NCI-H345 treated with DMSO at 0.1 percent for 48 hours (cell line): ENCODE measurements around the gene BAHD1.

ENCODE experiments used
- DNase-seq: peaks from one replicate; lab custom pipeline; 2025; ENCODE audit not compliant: unreplicated experiment; lab: John Stamatoyannopoulos, UW

Gene BAHD1

DNA sequence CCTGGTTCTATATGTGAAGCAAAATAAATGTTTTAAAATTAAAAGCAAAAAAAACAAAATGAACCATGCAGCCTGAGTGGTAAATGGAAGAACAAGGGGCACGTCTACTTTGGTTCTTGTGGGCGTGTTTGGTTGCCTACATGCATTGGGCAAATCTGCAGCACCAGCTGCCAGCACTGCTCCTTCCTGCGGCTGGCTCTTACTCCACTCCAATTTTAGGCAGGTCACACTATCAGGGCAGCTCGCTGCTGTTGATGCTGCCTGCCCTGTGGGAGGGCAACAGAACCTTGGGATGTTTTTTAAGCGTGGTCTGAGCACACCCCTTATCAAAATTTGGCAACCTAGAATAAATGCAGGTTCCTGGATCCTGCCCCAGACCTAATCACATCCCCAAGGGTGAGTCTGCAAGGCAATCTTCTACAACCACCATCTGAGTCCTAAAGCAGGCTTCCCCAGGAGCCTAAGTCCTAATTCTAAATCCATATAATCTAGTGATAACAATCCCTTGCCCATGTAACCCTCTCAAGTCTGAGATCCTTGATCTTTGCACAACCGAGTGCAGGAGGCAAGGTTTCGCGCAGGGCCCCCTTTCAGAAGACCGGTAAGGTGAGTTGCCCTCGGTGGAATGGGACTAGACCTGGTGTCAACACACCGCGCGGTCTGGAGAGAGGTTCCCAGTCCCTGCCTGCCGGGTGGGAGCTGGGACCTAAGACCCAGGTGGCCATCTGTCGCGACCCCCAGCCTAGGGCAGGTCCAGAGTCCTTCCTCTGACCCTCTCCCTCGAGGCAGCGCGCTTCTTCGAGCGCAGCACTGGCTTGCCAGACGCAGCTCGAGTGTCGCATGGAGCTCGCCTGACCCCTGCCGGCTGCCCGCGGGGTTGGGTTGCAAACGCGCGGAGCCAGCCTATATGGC is 19.3 kb upstream of the BAHD1 start:
- DNase-seq: no peak

DNA sequence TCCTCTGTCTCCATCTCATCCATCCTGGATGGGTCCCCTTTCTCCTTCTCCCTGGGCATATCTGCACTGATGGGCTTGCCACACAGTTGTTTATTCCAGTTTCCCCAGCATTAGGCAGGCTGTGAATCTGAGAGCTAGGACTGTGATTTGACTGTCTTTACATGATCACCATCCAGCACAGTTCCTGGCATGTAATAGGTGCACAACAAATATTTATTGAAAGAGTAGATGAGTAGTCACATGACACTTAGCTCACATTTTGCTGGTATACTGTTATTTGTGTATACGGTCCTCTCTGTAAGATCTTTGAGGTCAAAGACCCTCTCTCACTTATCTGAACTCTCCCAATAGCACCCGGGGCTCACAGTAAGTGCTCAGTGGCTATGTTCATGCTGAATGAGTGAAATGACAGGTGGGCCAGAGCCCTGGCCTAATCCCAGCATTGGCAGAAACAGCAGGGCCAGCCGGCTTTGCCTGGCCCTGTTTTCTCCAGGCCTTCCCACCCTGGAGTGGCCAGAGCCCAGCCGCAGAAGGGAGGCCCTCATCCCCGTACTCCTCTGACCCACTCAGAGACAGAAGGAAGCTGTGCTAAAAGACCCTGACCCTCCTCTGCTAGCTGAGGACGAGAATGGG is 16.2 kb upstream of the BAHD1 start:
- no peak for DNase-seq

DNA sequence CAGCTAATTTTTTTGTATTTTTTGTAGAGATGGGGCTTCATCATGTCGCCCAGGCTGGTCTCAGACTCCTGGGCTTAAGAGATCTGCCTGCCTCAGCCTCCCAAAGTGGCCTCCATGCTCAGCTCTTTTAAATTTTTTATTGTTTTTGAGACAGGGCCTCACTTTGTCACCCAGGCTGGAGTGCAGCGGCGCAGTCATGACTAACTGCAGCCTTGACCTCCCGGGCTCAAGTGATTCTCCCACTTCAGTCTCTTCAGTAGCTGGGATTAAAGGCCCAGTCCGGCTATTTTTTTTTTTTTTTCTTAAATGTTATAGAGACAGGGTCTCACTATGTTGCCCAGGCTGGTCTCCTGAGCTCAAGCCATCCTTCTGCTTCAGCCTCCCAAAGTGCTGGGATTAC is 15.1 kb upstream of the BAHD1 start:
- DNase-seq: no peak

DNA sequence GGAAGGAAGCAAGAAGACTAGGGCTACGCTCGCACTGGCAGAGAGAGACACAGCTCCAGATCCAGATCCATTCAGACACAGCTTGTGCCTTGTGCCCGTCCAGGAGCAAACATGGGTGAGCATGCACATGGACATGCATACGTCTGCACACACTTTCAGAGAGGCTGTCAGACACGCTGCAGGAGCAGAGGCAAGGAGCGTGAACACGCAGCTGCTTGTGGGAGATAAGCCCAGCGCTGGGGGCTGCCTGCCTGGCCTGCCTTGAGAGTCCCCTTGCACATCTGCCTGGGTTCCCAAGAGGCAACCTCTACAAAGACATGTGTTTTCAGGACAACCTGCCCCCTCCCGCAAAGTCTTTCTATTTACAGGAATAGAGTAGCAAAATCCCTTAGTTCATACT is 13.6 kb upstream of the BAHD1 start:
- DNase-seq: no peak

DNA sequence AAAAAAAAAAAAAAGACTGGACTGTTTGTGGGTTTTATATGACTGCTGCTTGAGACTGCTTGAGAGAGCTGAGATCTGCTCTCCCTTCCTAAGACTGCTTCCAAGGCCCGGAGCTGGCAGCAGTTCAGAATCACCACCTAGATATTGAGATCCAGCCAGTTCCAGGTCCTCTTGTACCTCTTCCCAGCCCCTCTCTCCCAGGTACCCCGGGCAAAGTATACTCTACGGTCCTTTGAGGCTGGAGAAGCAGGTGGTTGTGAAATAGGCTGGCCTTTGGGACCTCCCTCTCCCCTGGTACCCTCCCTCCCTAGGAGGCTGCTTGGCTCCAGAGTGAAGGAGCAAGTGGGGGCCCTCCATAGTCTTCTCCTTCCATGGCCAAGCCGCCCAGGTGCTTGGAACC is 12.6 kb upstream of the BAHD1 start:
- DNase-seq: no peak

DNA sequence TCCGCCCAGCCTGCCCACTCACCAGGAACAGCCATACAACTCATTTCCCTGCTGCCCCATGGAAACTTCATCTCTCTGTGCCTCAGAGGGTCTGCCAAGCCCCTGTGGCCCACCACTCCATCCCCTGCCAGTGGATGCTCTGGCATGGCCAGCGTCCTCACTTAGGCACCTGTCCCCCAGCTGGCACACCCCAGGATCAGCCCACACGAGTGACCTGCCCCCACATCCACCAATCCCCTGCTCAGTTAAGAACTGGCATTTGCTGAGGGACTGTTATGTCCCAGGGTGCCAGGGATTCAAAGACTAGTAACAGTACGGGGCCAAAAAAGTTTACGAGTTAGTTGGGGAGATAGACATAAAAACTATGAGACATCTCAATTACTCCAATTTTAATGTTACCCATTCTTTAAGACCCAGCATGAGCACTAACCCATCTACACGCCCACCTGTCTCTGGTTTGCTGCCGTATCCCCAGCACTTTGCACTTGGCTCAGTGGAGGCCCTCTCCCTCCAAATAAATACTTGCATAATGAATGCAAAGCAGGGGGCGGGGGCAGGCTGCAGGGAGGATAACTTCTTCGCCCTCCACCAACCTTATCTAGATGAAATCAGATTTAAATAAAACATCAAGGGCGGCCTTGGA is 11.6 kb upstream of the BAHD1 start:
- DNase-seq: no peak

DNA sequence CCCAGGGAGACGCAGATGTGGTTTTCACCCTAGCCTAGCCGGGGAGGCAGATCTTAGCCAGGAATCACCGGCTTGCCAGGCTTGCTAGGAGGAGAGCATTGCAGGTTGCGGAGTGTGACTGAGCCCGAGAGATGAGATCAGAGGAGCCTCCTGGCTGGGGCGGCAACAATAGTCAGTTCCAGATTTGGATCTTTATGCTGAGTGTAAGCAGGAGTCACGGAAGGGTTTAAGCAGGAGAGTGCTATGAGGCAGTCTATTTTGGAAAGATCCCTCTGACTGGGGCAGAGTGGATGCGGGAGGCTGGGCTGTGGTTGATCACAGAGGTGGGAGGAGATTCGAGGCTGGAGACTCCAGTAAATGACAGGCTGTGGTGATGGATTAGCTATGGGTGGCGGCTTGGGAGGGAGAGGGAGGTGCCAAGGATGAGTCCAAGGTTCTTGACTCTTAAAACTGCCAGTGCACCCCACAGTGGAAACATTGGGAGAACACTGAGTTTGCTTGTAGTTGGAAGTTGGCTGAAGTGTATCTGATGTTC is 10.4 kb upstream of the BAHD1 start:
- no peak for DNase-seq

DNA sequence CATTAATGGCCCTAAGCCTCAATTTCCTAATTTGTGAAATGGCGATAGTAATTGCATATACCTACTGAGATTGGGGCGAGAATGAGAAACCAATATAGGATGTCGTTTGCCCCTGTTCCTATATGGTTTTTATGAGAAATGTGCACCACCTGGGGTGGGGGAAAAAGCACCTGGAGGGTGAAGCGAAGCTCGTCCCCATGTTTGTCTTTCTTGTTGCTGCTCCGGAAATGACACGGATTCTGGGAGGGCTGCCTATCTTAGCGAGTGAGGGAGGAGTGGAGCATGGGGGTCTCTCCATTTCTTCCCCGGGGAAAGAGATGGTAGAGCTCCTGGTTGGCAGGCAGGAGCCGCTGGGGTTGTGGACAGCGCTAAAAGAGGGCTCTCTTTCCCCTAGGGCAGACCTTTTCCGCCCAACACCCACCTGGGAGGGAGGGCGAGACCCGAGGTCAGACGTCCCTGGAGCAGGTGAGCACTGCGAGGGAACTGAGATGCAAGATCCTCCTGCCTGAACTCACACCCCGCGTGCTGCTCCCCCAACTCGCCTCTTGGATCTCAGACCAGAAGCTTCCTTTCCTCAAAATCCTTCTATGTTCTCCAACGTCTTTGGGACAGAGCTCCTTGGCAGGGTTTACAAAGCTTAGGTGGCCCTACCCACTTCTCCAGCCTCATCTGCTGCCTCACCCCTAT is 5.6 kb upstream of the BAHD1 start:
- no peak for DNase-seq

DNA sequence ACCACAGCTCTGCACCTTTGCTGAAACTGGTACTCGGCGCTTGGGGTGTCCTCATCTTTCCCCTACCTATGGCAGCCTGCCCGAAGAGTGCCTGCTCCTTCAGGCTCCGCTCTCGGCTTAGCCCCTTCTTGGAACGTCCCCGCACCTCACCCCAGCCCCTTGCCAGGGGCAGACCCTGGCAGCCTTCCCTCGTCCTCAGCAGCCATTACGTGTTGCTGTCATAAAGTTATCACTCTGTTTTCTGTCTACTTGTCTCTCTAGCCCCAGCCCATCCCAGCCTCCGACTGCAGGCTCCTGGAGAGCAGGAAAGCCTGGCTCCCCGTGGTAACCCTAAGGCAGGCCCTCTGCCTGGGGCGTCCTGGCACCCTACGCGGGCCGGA is 5.1 kb upstream of the BAHD1 start:
- DNase-seq: no peak

DNA sequence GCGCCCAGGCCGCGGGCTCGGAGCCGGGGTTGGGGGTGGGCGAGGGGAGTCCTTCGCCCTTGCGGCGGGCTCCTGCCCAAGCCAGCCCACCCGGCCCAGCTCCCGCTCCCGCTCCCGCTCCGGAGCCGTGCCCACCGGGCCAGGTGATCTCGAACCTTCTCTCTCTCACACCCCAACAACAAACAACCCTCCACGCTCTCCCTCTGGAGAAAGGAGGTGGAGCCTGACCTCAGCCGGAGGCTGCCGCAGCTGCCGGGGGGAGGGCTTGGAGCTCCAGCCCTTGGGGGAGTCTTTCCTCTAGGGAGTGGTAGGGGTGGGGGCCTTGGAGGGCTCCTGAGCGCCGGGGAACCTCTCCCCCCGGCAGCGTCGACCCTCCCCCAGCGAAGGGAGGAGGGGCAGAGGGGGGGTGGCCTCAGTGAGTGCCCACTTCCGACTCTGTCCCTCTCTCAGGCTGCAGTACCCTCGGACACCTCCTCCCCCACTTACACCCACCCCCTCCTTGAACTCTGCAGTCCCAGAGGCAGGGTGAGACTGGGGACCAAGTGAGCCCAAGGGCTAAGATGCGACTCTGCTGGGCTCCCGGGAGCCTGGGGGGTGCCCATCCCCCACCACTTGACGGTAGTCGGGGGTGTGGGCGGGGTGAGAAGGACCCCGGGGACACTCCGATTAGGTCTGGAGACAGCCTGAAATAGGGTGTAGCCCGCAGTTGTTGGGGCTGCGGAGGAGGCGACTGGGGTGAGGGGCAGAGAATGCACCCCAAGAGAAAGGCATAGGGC is 4.4 kb upstream of the BAHD1 start:
- DNase-seq: no peak

DNA sequence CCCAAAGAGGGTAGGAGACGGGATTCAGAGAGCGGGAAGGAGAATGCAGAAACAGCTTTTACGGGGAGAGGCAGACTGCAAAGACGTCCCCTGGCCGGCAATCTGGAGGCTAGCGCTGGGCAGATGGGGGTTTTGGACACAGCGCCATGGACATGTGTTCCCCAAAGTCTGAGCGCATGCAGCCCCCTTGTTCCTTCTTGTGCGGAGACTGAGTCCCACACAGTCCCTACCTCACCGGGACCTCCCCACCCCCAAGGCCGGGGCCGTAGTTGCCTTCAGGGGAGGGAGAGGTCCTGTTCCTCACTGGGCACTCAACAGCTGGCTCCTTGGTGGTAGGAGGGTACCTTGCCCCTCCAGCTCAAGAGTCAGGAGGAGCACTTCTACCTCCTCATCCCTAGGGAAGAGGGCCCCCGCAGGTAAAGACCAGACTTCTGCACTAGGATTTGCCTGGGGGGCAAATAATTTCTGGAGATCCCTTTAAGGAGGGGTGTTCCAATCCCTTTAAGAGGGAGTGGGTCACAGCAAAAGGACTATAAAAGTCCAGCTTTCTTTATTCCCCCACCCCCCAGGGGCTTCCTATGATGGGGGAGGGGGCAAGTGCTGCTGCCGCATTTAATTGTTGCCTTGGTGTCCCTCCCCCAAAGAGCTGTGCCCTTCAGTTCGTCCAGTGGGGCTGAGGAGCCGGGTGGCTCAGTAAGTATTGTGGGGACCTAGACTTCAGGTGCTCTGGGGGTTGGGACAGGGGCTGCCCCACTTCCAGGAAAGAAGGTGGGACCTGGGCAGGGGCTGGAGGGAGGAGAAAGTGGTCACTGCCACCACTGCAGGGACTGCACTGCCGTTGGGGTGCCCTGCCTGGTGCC is 3.6 kb upstream of the BAHD1 start:
- no peak for DNase-seq

DNA sequence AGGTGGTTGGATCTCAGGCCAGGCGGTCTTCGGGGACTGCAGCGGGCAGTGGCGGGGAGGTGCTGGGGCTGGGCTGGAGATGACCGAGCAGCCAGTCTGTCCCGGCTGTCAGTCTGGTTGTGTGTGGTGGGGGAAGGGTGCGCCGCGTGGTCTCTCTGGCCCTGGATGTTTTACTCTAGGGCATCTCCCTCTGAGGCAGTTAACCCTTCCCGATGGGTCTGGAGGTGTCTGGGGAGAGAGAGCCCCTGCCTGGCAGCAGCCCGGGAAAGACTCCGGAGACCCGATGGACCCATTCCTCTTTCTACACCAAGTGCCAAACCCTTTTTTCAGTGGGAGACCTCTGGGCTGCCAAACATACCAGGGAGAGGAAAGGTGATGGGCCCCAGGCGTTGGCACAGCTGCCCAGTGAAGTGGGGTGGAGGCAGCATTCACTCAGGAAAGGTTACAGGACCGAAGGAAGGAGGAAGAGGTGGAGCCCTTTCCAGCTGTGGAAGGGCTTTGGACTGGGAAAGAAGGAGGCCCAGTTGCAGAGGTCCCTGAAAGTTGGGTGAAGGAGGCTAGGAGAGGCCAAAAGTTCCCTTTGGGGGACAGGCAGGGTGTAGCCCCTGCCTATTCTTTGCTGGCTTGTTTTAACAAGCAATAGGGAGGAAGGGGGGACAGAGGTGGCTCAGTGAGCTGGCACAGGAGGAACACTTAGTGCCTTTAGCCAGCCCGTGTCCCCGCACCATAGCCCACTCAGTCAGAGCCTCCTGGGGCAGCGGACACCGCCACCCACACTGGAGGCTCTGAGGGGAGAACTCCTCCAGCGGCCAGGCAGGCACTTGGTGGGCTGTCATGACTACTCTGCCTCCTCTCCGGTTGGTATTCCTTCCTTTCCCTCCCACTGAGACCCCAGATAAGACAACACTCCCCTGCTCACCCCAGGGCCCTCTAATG is 2.7 kb upstream of the BAHD1 start:
- no peak for DNase-seq

DNA sequence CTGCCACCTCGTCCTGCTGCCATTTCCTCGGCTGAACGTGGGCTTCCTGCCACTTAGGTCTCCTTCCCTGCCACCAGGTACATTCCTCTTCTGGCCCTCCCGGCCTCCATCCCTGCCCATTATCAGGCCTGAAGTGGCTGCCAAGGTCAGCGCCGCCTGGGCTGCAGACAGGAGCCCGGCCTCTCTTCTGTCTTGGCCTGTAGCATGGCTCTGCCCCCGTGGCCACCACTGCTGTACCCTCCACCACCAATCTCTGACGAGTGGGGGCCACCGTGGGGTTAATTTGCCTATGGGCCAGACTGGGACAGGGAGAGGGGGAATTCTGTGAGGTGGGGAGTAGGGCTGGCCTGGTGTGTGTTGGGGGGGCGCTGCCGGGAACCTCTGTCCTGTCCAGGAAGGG is 2.0 kb upstream of the BAHD1 start:
- no peak for DNase-seq

DNA sequence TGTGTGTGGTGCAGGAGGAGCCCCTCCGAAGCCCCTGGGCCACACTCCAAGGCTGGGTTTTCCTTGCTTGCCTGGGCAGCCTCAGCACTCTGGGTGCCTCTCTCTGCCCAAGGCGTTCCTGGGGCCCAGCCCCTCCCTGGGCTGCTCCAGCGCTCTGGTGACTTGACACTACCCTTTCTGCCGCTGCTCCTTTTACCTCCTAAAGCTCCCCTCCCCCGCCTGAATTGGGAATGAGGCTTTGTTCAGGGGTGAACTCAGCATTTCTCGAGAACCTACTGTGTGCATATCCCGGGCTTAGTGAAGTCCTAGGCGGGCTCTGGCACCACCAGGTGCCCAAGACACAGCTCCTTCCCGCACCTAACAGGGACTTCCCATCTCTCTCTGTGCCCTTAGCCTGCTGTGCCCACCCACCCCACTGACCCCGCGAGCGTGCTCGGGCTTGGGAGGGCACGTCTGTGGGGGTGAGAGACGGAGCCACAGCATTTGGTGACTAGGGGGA is 1.2 kb upstream of the BAHD1 start:
- no peak for DNase-seq

DNA sequence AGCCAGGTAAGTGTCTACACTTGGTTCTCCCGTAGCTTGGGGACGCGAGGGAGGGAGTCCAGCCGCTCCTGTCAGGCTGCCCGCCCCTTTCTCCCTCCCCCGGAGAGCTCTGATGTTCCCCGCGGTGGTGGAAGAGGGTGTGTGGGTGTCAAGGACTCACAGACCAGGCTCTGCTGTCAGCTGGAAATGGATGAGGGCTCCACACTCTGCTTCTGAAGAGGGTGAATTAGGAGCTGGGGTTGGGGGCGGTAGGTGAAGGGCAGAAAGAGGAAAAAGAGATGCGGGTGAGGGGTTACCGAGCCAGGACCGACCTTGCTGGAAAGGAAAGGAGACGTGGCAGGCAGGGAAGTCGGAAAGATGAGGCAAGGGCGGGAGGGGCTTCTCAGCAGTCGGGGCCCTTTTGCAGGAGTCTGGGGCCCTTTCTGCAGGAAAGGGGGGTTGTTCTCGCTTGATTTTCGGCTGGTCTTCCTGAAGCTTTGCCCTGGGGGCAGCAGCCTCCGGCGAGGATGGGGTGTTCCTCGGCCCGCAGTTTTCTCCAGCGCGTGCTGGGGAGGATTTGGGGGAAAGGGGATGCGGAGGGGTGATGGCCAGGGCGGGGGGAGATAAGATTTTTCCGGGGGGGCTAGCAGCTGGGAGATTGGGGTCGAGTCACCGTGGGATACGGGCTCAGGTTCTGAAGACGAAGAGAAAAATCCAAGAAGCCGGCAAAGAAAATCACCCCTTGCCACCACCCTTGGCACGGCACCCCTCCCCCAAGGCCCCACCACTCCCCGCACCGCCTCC is 602 bp upstream of the BAHD1 start:
- no peak for DNase-seq

DNA sequence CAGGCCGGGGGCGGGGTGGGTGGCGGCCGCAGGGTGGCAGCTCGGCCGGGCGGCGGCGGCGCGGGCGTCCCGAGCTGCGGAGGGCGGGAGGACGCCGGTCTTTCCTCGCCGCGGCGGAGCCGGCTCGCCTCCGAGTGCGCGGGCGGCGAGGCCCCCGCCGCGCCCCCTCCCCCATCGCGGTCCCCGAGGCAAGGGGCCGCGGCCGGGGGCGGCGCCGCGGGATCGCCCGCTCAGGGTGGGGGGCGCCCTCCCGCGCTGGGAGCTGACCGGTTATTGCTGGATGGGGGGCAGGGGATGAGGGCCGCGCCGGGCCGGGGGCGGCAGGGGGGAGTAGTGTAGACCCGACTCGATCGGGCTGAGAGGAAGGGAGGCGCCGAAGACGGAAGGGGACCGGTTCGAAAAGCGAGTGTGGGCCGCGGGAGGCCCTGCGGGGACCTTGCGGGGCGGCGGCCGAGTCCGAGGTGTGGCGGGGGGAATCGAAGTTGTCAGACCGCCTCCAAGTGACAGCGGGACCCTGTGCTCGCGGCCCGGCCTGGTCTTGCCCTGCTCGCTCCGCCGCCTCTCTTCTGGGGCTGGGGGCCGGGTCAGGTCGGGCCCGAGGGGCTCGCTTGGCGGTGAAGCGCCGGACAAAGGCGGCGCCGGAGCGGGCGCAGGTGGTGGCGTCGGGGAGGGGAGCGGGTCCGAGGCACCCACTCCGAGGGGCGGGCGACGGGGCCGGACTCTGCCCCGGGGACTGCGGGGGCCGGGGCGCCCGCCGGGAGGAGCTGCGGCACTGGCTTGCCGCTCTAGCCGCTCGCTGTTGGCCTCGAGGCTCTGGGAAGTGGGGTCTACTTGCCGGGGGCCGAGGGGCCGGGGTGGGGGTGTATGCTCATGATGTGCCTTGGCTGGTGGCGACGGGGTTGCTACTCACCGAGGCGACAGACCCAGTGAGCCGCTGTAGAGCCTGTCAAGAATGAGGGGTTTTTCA is 1.1 kb downstream of the BAHD1 start:
- DNase-seq: no peak
